ENCODE measurements around the gene TMEM94. TPM values are rescaled to one million over a fixed set of nuclear protein-coding genes. Genes with fewer than 3 reads are reported as not detected.

TMEM94 gene
- total and polyA plus RNA-seq, 2 of the 13 experiments (the other 11 are each of a cell fraction or from before 2014, with no cell fraction given): 32.6 to 134 TPM

DNA sequence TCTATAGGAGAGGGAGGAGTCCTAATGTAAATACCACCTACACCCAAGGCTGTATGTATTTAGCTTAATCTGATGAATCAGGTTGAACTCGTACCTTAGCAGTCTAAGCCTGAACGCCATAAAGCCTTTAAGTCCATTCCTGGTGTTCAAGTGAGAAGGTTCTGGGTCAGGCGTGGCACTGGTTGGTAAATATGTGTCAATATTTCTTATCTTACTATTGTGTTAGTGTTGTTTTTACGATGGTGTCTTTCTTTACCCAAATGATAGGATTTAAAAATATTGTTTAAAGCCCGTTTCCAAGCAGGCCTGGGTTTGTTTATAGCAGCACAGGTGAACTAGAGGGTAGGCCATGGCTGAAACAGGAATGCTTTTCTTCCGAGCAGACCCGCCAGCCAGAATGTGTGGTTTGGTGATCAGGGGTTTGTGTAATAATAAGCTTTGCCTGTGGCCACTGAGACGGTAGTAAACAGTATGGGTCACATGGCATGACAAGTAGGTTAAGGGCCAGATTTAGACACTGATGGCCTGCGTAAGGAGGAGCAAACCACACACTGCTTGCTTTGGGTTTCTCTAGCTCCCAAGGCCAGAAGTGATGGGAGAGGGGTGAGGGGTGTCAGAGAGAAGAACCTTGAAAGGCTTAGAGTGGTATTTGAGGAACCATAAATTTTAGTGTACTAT is 3.3 kb downstream of the TMEM94 start:
- Histone ChIP-seq H3K27ac (ENCODE audit: extremely low read length, insufficient read depth, low read length) (peak overlapping the region; percentile 79), H3K36me3 (replicated peaks in 1 of 2; ENCODE audit: control insufficient read depth in 1 of 2, insufficient read depth in 2 of 2, low read length in 2 of 2) (no peaks in the 10 kb centered on the region), H4K20me1 (ENCODE audit: insufficient read depth, low read length) (no peaks in the 10 kb centered on the region), H2AFZ (ENCODE audit: low read length) (no peak overlapping the region), H3K79me2 (ENCODE audit: insufficient read depth, low read length) (peaks cover 32% of the 10 kb centered on the region), H3K4me3 (replicated peaks in 1 of 3; ENCODE audit: insufficient read depth in 1 of 3, low read depth in 2 of 3, low read length in 3 of 3) (peak overlapping the region; percentile 15 to 51 (median 22)), H3K4me1 (ENCODE audit: insufficient read depth, low read length) (peaks cover 56% of the 10 kb centered on the region), H3K9ac (ENCODE audit: insufficient read depth, low read depth, low read length) (peak overlapping the region; percentile 65), H3K9me3 (ENCODE audit: low read length) (no peaks in the 10 kb centered on the region), H3K27me3 (ENCODE audit: control insufficient read depth in 1 of 2, insufficient read depth in 2 of 2, low read length in 2 of 2) (no peaks in the 10 kb centered on the region; a peak in 1 of 5 replicates), H3K4me2 (ENCODE audit: low read depth, low read length) (peak overlapping the region; percentile 74)
- in situ Hi-C loops (cut with HindIII; ENCODE audit: extremely low pct_ligation_motif_present, low pct_unique_long_range_greater_than_20kb) (no loop called here), intact Hi-C loops (cut with micrococcal nuclease; ENCODE audit: unreplicated experiment) (loop anchor here (5.0 kb wide), 1 partner anchor 53 kb away; no protein-coding TSS in a partner anchor)
- no TSS peak for BruUV-seq (replicated peaks)
- ATAC-seq (peak; percentile 75), DNase-seq (ENCODE audit: low spot score) (peak; percentile 90), FAIRE-seq (peak; percentile 72)
- POLR2A ChIA-PET: interaction anchor here (0.6 to 2.3 kb wide), 22 partner anchors 9 to 416 kb away, joined by 3 to 22 read pairs (median 3); partner anchors contain the start of genes GRB2, LLGL2, MIF4GD and RECQL5
- WGBS (ENCODE audit: low lambda C conversion rate): 2% methylated on average over 9 of the region's 9 CpGs
- CTCF ChIA-PET (ENCODE audit: low intra/inter-chr PET ratio, low total read pairs): no interaction called here
- TF ChIP-seq MZF1 (CRISPR knock-in tag; IDR thresholded peaks at IDR 0.05; ENCODE audit: borderline replicate concordance) (no peak), ZNF33A (CRISPR knock-in tag; IDR thresholded peaks at IDR 0.05; ENCODE audit: borderline replicate concordance) (no peak), FOXO1 (CRISPR knock-in tag; IDR thresholded peaks at IDR 0.05) (peak; percentile 93), XBP1 (CRISPR knock-in tag; IDR thresholded peaks at IDR 0.05) (no peak), SETDB1 (CRISPR knock-in tag; IDR thresholded peaks at IDR 0.05; ENCODE audit: borderline replicate concordance) (no peak), THYN1 (CRISPR knock-in tag; IDR thresholded peaks at IDR 0.05; ENCODE audit: borderline replicate concordance, low read depth) (no peak), TEAD3 (CRISPR knock-in tag; optimal IDR thresholded peaks at IDR 0.05; ENCODE audit: borderline replicate concordance) (peak; percentile 61), ZNF7 (CRISPR knock-in tag; IDR thresholded peaks at IDR 0.05) (no peak), SNAI1 (CRISPR knock-in tag; IDR thresholded peaks at IDR 0.05; ENCODE audit: borderline replicate concordance) (no peak), NFYC (CRISPR knock-in tag; IDR thresholded peaks at IDR 0.05) (no peak; the same call in 1 of the 2 replicates)
- TF ChIP-seq, protein P1, sequence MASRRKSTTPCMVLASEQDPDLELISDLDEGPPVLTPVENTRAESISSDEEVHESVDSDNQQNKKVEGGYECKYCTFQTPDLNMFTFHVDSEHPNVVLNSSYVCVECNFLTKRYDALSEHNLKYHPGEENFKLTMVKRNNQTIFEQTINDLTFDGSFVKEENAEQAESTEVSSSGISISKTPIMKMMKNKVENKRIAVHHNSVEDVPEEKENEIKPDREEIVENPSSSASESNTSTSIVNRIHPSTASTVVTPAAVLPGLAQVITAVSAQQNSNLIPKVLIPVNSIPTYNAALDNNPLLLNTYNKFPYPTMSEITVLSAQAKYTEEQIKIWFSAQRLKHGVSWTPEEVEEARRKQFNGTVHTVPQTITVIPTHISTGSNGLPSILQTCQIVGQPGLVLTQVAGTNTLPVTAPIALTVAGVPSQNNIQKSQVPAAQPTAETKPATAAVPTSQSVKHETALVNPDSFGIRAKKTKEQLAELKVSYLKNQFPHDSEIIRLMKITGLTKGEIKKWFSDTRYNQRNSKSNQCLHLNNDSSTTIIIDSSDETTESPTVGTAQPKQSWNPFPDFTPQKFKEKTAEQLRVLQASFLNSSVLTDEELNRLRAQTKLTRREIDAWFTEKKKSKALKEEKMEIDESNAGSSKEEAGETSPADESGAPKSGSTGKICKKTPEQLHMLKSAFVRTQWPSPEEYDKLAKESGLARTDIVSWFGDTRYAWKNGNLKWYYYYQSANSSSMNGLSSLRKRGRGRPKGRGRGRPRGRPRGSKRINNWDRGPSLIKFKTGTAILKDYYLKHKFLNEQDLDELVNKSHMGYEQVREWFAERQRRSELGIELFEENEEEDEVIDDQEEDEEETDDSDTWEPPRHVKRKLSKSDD (CRISPR knock-in tag; IDR thresholded peaks at IDR 0.05; ENCODE audit: low read depth): no peak
- TF ChIP-seq, protein P2, sequence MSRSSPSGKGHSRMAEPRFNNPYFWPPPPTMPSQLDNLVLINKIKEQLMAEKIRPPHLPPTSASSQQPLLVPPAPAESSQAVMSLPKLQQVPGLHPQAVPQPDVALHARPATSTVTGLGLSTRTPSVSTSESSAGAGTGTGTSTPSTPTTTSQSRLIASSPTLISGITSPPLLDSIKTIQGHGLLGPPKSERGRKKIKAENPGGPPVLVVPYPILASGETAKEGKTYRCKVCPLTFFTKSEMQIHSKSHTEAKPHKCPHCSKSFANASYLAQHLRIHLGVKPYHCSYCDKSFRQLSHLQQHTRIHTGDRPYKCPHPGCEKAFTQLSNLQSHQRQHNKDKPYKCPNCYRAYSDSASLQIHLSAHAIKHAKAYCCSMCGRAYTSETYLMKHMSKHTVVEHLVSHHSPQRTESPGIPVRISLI (CRISPR knock-in tag; IDR thresholded peaks at IDR 0.05; ENCODE audit: borderline replicate concordance): no peak
- TF ChIP-seq, protein P3, sequence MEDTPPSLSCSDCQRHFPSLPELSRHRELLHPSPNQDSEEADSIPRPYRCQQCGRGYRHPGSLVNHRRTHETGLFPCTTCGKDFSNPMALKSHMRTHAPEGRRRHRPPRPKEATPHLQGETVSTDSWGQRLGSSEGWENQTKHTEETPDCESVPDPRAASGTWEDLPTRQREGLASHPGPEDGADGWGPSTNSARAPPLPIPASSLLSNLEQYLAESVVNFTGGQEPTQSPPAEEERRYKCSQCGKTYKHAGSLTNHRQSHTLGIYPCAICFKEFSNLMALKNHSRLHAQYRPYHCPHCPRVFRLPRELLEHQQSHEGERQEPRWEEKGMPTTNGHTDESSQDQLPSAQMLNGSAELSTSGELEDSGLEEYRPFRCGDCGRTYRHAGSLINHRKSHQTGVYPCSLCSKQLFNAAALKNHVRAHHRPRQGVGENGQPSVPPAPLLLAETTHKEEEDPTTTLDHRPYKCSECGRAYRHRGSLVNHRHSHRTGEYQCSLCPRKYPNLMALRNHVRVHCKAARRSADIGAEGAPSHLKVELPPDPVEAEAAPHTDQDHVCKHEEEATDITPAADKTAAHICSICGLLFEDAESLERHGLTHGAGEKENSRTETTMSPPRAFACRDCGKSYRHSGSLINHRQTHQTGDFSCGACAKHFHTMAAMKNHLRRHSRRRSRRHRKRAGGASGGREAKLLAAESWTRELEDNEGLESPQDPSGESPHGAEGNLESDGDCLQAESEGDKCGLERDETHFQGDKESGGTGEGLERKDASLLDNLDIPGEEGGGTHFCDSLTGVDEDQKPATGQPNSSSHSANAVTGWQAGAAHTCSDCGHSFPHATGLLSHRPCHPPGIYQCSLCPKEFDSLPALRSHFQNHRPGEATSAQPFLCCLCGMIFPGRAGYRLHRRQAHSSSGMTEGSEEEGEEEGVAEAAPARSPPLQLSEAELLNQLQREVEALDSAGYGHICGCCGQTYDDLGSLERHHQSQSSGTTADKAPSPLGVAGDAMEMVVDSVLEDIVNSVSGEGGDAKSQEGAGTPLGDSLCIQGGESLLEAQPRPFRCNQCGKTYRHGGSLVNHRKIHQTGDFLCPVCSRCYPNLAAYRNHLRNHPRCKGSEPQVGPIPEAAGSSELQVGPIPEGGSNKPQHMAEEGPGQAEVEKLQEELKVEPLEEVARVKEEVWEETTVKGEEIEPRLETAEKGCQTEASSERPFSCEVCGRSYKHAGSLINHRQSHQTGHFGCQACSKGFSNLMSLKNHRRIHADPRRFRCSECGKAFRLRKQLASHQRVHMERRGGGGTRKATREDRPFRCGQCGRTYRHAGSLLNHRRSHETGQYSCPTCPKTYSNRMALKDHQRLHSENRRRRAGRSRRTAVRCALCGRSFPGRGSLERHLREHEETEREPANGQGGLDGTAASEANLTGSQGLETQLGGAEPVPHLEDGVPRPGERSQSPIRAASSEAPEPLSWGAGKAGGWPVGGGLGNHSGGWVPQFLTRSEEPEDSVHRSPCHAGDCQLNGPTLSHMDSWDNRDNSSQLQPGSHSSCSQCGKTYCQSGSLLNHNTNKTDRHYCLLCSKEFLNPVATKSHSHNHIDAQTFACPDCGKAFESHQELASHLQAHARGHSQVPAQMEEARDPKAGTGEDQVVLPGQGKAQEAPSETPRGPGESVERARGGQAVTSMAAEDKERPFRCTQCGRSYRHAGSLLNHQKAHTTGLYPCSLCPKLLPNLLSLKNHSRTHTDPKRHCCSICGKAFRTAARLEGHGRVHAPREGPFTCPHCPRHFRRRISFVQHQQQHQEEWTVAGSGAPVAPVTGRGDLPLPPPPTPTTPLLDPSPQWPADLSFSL (CRISPR knock-in tag; IDR thresholded peaks at IDR 0.05): no peak

All from HepG2 (cell line).